HepG2 (cell line): Measurements from ENCODE around the gene TYMS. TPM values are rescaled to one million over a fixed set of nuclear protein-coding genes. Genes with fewer than 3 reads are reported as not detected.

Source experiments
- ARNT2 ChIP-seq: sonication (generic); formaldehyde crosslinking; IDR thresholded peaks from 2 replicates; pipeline ENCODE4 v1.8.0; 2022; ENCODE audit warnings: mild to moderate bottlenecking, low read depth, missing genetic modification reagents, moderate library complexity
- BCL6 ChIP-seq: IDR thresholded peaks from 2 replicates; pipeline ENCODE4 v1.6.1; 2016; ENCODE audit warnings: missing genetic modification reagents, missing compliant biosample characterization
- BORCS8-MEF2B ChIP-seq: sonication (generic); formaldehyde crosslinking; IDR thresholded peaks from 2 replicates; pipeline ENCODE4 v1.8.0; 2022; ENCODE audit warnings: mild to moderate bottlenecking, missing genetic modification reagents
- BRF2 ChIP-seq: sonication (generic); formaldehyde crosslinking; IDR thresholded peaks from 2 replicates; pipeline ENCODE4 v1.8.1; 2022; ENCODE audit warnings: mild to moderate bottlenecking, missing genetic modification reagents
- DNMT3B ChIP-seq: conservative IDR thresholded peaks from 2 replicates; pipeline ENCODE4 v1.6.1; 2016; ENCODE audit warnings: missing biosample characterization, control low read depth
- FOXO1 ChIP-seq: sonication (generic); formaldehyde crosslinking; IDR thresholded peaks from 2 replicates; pipeline ENCODE4 v1.4.0; 2020; ENCODE audit warnings: missing genetic modification reagents
- HMG20A ChIP-seq: IDR thresholded peaks from 2 replicates; pipeline ENCODE4 v1.6.1; 2016; ENCODE audit warnings: borderline replicate concordance
- KDM3A ChIP-seq: IDR thresholded peaks from 2 replicates; pipeline ENCODE4 v1.6.1; 2018; ENCODE audit warnings: low read depth, missing compliant biosample characterization
- KLF12 ChIP-seq: sonication (generic); formaldehyde crosslinking; IDR thresholded peaks from 2 replicates; pipeline ENCODE4 v1.4.0; 2020; ENCODE audit warnings: missing genetic modification reagents, borderline replicate concordance
- MAFK ChIP-seq, 2 experiments: IDR thresholded peaks in 1 of 2; conservative IDR thresholded peaks in 1 of 2; 2 replicates each; pipeline ENCODE4 v1.6.1; 2011; ENCODE audit warnings: improper control_type of control experiment in 2 of 2, low read length in 2 of 2
- MAZ ChIP-seq, 2 experiments: sonication (generic) in 1 of 2; formaldehyde crosslinking in 1 of 2; IDR thresholded peaks; 2 replicates each; pipeline versions ENCODE4 v1.5.0 to v1.6.1; 2012 to 2020; ENCODE audit warnings: low read depth in 2 of 2, mild to moderate bottlenecking in 2 of 2, borderline replicate concordance in 1 of 2, improper control_type of control experiment in 1 of 2, low read length in 1 of 2, missing genetic modification reagents in 1 of 2, moderate library complexity in 1 of 2
- POLR2G ChIP-seq: fragments of 200-400 bp; formaldehyde crosslinking; IDR thresholded peaks from 2 replicates; pipeline ENCODE4 v1.6.1; 2018; ENCODE audit warnings: mild to moderate bottlenecking, low read depth, low read length, moderate library complexity
- SIX4 ChIP-seq: sonication (generic); formaldehyde crosslinking; IDR thresholded peaks from 2 replicates; pipeline ENCODE4 v1.4.0; 2020; ENCODE audit warnings: missing genetic modification reagents
- TP53 ChIP-seq: sonication (generic); formaldehyde crosslinking; conservative IDR thresholded peaks from 2 replicates; pipeline ENCODE4 v1.4.0; 2020; ENCODE audit warnings: missing genetic modification reagents
- ZBTB42 ChIP-seq: sonication (generic); formaldehyde crosslinking; IDR thresholded peaks from 2 replicates; pipeline ENCODE4 v1.5.0; 2020; ENCODE audit warnings: mild to moderate bottlenecking, missing genetic modification reagents
- ZBTB7A ChIP-seq: sonication (generic); formaldehyde crosslinking; IDR thresholded peaks from 2 replicates; pipeline ENCODE4 v1.8.0; 2022; ENCODE audit warnings: mild to moderate bottlenecking, missing genetic modification reagents
- ZMYM4 ChIP-seq: sonication (generic); formaldehyde crosslinking; IDR thresholded peaks from 2 replicates; pipeline ENCODE4 v1.8.1; 2023; ENCODE audit warnings: mild to moderate bottlenecking, missing genetic modification reagents
- ZNF12 ChIP-seq: sonication (generic); formaldehyde crosslinking; IDR thresholded peaks from 2 replicates; pipeline ENCODE4 v1.5.0; 2020; ENCODE audit warnings: missing genetic modification reagents
- ZNF234 ChIP-seq: sonication (generic); formaldehyde crosslinking; conservative IDR thresholded peaks from 2 replicates; pipeline ENCODE4 v1.5.1; 2020; ENCODE audit warnings: mild to moderate bottlenecking, missing genetic modification reagents
- ZNF280D ChIP-seq: sonication (generic); formaldehyde crosslinking; IDR thresholded peaks from 2 replicates; pipeline ENCODE4 v1.5.1; 2020; ENCODE audit warnings: mild to moderate bottlenecking, missing genetic modification reagents
- ZNF556 ChIP-seq: sonication (generic); formaldehyde crosslinking; IDR thresholded peaks from 2 replicates; pipeline ENCODE4 v1.4.0; 2020; ENCODE audit warnings: mild to moderate bottlenecking, missing genetic modification reagents, borderline replicate concordance
- ZNF557 ChIP-seq: sonication (generic); formaldehyde crosslinking; IDR thresholded peaks from 2 replicates; pipeline ENCODE4 v1.4.0; 2020; ENCODE audit warnings: missing genetic modification reagents
- ZSCAN31 ChIP-seq: sonication (generic); formaldehyde crosslinking; IDR thresholded peaks from 2 replicates; pipeline ENCODE4 v1.5.0; 2020; ENCODE audit warnings: low read depth, mild to moderate bottlenecking, missing genetic modification reagents
- polyA plus RNA-seq, 8 experiments: library from polyadenylated mRNA; depleted of rRNA in 3 of 8; stranded (reverse) in 7 of 8; unstranded in 1 of 8; fragments of >200 nt; fragmentation: Illumina TruSeq in 4 of 8; extraction: Trizol in 4 of 8; gene quantifications; 2 replicates each; pipeline versions ENCODE4 v1.2.1 to v1.2.3, GENCODE V29; 2011 to 2016; ENCODE audit warnings: low read depth in 4 of 8, missing spikeins in 1 of 8, mixed read lengths in 1 of 8; ENCODE audit not compliant: insufficient read depth in 1 of 8
- total RNA-seq, 5 experiments: library from RNA; depleted of rRNA; stranded (reverse); fragments of >200 nt; fragmentation: Illumina TruSeq; extraction: Trizol; gene quantifications; 2 replicates each; pipeline ENCODE4 v1.2.3, GENCODE V29; 2016; ENCODE audit warnings: low read depth in 1 of 5

TYMS gene
- total and polyA plus RNA-seq, 2 of the 13 experiments (the other 11 are each of a cell fraction or from before 2014, with no cell fraction given) = 80.1 to 106 TPM

DNA sequence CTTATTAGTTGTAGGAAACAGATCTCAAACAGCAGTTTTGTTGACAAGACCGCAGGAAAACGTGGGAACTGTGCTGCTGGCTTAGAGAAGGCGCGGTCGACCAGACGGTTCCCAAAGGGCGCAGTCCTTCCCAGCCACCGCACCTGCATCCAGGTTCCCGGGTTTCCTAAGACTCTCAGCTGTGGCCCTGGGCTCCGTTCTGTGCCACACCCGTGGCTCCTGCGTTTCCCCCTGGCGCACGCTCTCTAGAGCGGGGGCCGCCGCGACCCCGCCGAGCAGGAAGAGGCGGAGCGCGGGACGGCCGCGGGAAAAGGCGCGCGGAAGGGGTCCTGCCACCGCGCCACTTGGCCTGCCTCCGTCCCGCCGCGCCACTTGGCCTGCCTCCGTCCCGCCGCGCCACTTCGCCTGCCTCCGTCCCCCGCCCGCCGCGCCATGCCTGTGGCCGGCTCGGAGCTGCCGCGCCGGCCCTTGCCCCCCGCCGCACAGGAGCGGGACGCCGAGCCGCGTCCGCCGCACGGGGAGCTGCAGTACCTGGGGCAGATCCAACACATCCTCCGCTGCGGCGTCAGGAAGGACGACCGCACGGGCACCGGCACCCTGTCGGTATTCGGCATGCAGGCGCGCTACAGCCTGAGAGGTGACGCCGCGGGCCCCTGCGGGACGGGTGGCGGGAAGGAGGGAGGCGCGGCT, at the start of gene TYMS (continued):
- TF ChIP-seq ZNF234 (CRISPR knock-in tag) = no peak
- TF ChIP-seq ZNF280D (CRISPR knock-in tag) = no peak
- no peak for TF ChIP-seq MAFK (conservative IDR thresholded peaks at IDR 0.05 in 1 of 2, IDR thresholded peaks at IDR 0.05 in 1 of 2; ENCODE audit: low read length in 2 of 2)
- peak; percentile 59; the same call in 1 of the 2 replicates for TF ChIP-seq BORCS8-MEF2B (CRISPR knock-in tag)
- no peak; the same call in 1 of the 2 replicates for TF ChIP-seq KLF12 (CRISPR knock-in tag)
- no peak for TF ChIP-seq ZBTB42 (CRISPR knock-in tag)
- TF ChIP-seq ZNF12 (CRISPR knock-in tag) = no peak
- TF ChIP-seq DNMT3B = no peak
- TF ChIP-seq SIX4 (CRISPR knock-in tag) = no peak
- TF ChIP-seq MAZ (IDR thresholded peaks at IDR 0.05; ENCODE audit: borderline replicate concordance, low read depth, low read length) = peak; percentile 14; the same call in 1 of the 2 replicates
- TF ChIP-seq MAZ (CRISPR knock-in tag; IDR thresholded peaks at IDR 0.05; ENCODE audit: low read depth) = peak; percentile 83
- no peak for TF ChIP-seq TP53 (CRISPR knock-in tag)
- no peak for TF ChIP-seq KDM3A (CRISPR knock-in tag)
- 0 out of 2 replicates have a peak, but pooled peaks have one; percentile 29 for TF ChIP-seq BCL6
- TF ChIP-seq HMG20A (CRISPR knock-in tag) = peak; percentile 27; the same call in 1 of the 2 replicates
- TF ChIP-seq ZNF557 (CRISPR knock-in tag) = no peak
- no peak for TF ChIP-seq ZBTB7A
- peak; percentile 12; the same call in 1 of the 2 replicates for TF ChIP-seq POLR2G
- peak; percentile 55 for TF ChIP-seq ZSCAN31
- peak; percentile 81; the same call in 1 of the 2 replicates for TF ChIP-seq ZNF556 (CRISPR knock-in tag)
- TF ChIP-seq ZMYM4 (CRISPR knock-in tag) = peak; percentile 55; the same call in 1 of the 2 replicates
- peak; percentile 84; the same call in 1 of the 2 replicates for TF ChIP-seq BRF2
- peak; percentile 68; the same call in 1 of the 2 replicates for TF ChIP-seq ARNT2
- peak; percentile 24; the same call in 1 of the 2 replicates for TF ChIP-seq FOXO1 (CRISPR knock-in tag)
